ENCODE results near the gene TEX22.

DNA sequence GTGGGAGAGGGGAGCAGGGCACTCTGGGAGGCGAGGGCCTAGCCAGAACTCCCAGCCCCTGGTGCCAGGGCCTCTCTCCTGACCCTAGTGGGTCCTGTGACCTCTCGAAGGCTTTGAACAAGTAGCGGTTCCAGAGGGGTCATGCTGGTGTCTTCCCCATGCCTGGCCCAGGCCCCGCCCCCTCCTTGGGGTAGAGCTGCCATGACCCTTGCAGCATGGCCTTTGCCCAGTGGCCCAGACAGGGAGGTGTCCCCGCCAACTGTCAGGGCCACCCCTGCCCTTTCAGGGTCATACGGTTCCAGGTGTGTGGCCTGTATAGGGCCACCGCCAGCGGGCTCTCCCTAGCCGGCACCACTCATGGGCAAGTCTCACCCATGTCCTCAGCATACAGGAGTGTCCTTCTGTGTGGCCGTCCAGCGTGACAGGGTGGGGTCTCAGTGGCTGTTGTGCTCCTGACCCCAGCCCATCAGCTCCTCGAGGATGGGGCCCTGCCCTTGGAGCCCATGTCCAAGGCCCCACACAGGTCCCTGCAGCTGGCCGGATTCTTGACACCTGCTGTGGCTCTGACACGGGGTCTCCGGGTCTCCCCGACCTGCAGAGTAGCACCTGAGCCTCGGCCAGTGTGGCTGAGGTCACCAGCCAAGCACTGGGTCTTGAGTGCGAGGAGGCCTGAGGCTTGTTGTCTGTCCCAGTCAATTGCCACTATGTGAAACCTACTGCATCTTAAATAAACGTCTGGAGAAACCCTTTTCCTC is 49.2 kb upstream of the TEX22 start:
- TF ChIP-seq, protein P1, sequence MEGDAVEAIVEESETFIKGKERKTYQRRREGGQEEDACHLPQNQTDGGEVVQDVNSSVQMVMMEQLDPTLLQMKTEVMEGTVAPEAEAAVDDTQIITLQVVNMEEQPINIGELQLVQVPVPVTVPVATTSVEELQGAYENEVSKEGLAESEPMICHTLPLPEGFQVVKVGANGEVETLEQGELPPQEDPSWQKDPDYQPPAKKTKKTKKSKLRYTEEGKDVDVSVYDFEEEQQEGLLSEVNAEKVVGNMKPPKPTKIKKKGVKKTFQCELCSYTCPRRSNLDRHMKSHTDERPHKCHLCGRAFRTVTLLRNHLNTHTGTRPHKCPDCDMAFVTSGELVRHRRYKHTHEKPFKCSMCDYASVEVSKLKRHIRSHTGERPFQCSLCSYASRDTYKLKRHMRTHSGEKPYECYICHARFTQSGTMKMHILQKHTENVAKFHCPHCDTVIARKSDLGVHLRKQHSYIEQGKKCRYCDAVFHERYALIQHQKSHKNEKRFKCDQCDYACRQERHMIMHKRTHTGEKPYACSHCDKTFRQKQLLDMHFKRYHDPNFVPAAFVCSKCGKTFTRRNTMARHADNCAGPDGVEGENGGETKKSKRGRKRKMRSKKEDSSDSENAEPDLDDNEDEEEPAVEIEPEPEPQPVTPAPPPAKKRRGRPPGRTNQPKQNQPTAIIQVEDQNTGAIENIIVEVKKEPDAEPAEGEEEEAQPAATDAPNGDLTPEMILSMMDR (IDR thresholded peaks at IDR 0.05) = no peak
- TF ChIP-seq EP300 (IDR thresholded peaks at IDR 0.05) (no peak), POLR2A (IDR thresholded peaks at IDR 0.05; ENCODE audit: low read depth) (no peak), POLR2AphosphoS5 (IDR thresholded peaks at IDR 0.05) (no peak)

Measured in esophagus muscularis mucosa (tissue), 4 donors.